ENCODE data around the gene EPB41L2. TPM values are rescaled to one million over a fixed set of nuclear protein-coding genes. Genes with fewer than 3 reads are reported as not detected.

The EPB41L2 gene
- total and polyA plus RNA-seq, 2 experiments from 2014 or later: 76.2 to 91.7 TPM

GRCh38 chr6:130969166-130969565 is 93.9 kb downstream of the EPB41L2 start (continued):
- TF ChIP-seq ZNF462 (CRISPR knock-in tag; IDR thresholded peaks at IDR 0.05) (no peak), EZH2 (IDR thresholded peaks at IDR 0.05; ENCODE audit: low read depth, unreplicated experiment) (no peak), NANOG (IDR thresholded peaks at IDR 0.05; ENCODE audit: borderline replicate concordance) (no peak), POLR2AphosphoS5 (IDR thresholded peaks at IDR 0.05; ENCODE audit: low read depth) (no peak), REST (IDR thresholded peaks at IDR 0.05; ENCODE audit: unreplicated experiment) (no peak), CREB1 (CRISPR knock-in tag; IDR thresholded peaks at IDR 0.05; ENCODE audit: low read depth) (no peak), JUNB (IDR thresholded peaks at IDR 0.05; ENCODE audit: unreplicated experiment) (no peak), ZNF331 (CRISPR knock-in tag; IDR thresholded peaks at IDR 0.05; ENCODE audit: low read depth) (no peak)

All from GM23338 (cell line).